ENCODE data around the gene INPP4A.

Gene INPP4A

GRCh38 chr2:98492441-98492840 is 47.8 kb downstream of the INPP4A start:
- no peak for DNase-seq (ENCODE audit: extremely low read depth, low read depth)
- TF ChIP-seq CTCF (IDR thresholded peaks at IDR 0.05; ENCODE audit: low read depth, low read length), result no peak

- no peak for DNase-seq (ENCODE audit: extremely low read depth, low read depth)
- no peak for TF ChIP-seq CTCF (IDR thresholded peaks at IDR 0.05; ENCODE audit: low read depth, low read length)
Measured at GRCh38 chr2:98494699-98495098, 50.0 kb downstream of the INPP4A start.

- no peak for DNase-seq (ENCODE audit: extremely low read depth, low read depth)
- TF ChIP-seq CTCF (IDR thresholded peaks at IDR 0.05; ENCODE audit: low read depth, low read length), result no peak
Measured at GRCh38 chr2:98496750-98497493, 52.3 kb downstream of the INPP4A start.

GRCh38 chr2:98498703-98499440 is 54.2 kb downstream of the INPP4A start:
- DNase-seq (ENCODE audit: extremely low read depth, low read depth), result no peak
- TF ChIP-seq CTCF (IDR thresholded peaks at IDR 0.05; ENCODE audit: low read depth, low read length), result no peak

- TF ChIP-seq CTCF (IDR thresholded peaks at IDR 0.05; ENCODE audit: low read depth, low read length), result no peak
- no peak for DNase-seq (ENCODE audit: extremely low read depth, low read depth)
Measured at GRCh38 chr2:98500561-98500960, 55.9 kb downstream of the INPP4A start.

- TF ChIP-seq CTCF (IDR thresholded peaks at IDR 0.05; ENCODE audit: low read depth, low read length), result no peak
- no peak for DNase-seq (ENCODE audit: extremely low read depth, low read depth)
Measured at GRCh38 chr2:98501223-98501622, 56.6 kb downstream of the INPP4A start.

- TF ChIP-seq CTCF (IDR thresholded peaks at IDR 0.05; ENCODE audit: low read depth, low read length), result no peak
- no peak for DNase-seq (ENCODE audit: extremely low read depth, low read depth)
Measured at GRCh38 chr2:98501876-98502275, 57.2 kb downstream of the INPP4A start.

Measured in AG09319 (cell line).